ENCODE data around the gene AFF3.

AFF3 gene

GRCh38 chr2:99644419-99644787, 498.0 kb downstream of the AFF3 start:
- no peak overlapping the region for H3K4me3 ChIP-seq (ENCODE audit: low read depth, low read length)
- no peak for DNase-seq (ENCODE audit: low read depth)
- TF ChIP-seq CTCF (IDR thresholded peaks at IDR 0.05; ENCODE audit: insufficient read depth, low read depth, low read length, missing control alignments) = no peak

GRCh38 chr2:99643787-99644418, 498.5 kb downstream of the AFF3 start:
- TF ChIP-seq CTCF (IDR thresholded peaks at IDR 0.05; ENCODE audit: insufficient read depth, low read depth, low read length, missing control alignments) = no peak
- DNase-seq (ENCODE audit: low read depth) = no peak
- H3K4me3 ChIP-seq (ENCODE audit: low read depth, low read length) = no peak overlapping the region

GRCh38 chr2:99641999-99642398, 500.4 kb downstream of the AFF3 start:
- TF ChIP-seq CTCF (IDR thresholded peaks at IDR 0.05; ENCODE audit: insufficient read depth, low read depth, low read length, missing control alignments) = no peak
- DNase-seq (ENCODE audit: low read depth) = no peak
- no peak overlapping the region for H3K4me3 ChIP-seq (ENCODE audit: low read depth, low read length)

DNA sequence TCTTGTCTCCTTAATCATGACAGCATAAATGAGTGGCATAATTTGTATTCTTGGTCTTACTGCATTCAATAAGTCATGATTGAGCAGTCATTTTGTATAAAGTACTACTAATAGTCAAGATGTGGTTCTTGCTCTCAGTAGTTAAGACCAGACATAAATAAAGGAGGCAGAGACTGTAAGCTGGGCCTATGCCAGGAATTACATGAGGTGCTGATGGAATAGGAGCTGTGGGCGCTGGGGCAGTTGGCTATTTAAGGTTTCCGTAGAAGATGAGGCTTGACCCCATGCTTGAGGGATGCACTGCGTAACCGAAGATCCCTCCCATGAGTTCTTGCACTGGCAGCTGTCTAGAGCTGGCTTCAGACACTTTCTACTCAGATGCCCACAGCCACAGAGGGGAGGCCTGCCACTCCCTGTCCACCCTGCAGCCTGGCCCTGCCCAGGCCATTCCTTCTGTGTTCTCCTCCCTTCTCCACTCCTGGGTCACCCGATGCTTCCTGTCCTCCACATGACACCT, 501.7 kb downstream of the AFF3 start:
- TF ChIP-seq CTCF (IDR thresholded peaks at IDR 0.05; ENCODE audit: insufficient read depth, low read depth, low read length, missing control alignments) = no peak

GRCh38 chr2:99638791-99639190, 503.6 kb downstream of the AFF3 start:
- TF ChIP-seq CTCF (IDR thresholded peaks at IDR 0.05; ENCODE audit: insufficient read depth, low read depth, low read length, missing control alignments) = no peak
- DNase-seq (ENCODE audit: low read depth) = no peak
- no peak overlapping the region for H3K4me3 ChIP-seq (ENCODE audit: low read depth, low read length)

More for the DNA sequence above, 501.7 kb downstream of the AFF3 start:
- DNase-seq (ENCODE audit: low read depth) = no peak
- no peak overlapping the region for H3K4me3 ChIP-seq (ENCODE audit: low read depth, low read length)

GRCh38 chr2:99637159-99637697, 505.2 kb downstream of the AFF3 start:
- DNase-seq (ENCODE audit: low read depth) = no peak
- no peak for TF ChIP-seq CTCF (IDR thresholded peaks at IDR 0.05; ENCODE audit: insufficient read depth, low read depth, low read length, missing control alignments)
- H3K4me3 ChIP-seq (ENCODE audit: low read depth, low read length) = no peak overlapping the region

Measured in GM12865 (cell line).